ENCODE data around the gene TRAM1L1. TPM values are rescaled to one million over a fixed set of nuclear protein-coding genes. Genes with fewer than 3 reads are reported as not detected.

TRAM1L1 gene
- total RNA-seq, 2 experiments from 2014 or later, result not detected

DNA sequence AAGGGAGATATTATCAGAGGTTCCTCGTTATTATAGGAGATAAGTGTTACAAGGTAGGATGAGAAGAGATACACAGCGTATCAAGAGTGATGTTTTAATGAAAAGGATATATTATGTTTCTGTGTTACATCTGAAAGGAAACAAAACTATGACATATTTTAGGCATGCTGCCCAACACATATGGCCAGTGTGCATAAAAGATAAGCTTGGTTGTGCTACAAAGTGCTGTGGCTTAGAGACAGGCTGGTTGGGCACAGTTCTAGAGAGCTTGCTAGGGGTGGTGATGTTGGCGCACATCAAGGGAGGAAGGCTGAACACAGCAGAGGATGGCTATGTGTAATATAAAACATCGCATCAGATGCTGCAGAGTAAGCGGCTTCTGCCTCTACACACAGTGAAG is 42.4 kb downstream of the TRAM1L1 start:
- DNase-seq (ENCODE audit: low spot score), result no peak
- H3K27ac ChIP-seq (ENCODE audit: low read depth, low read length, poor library complexity, severe bottlenecking), result no peak overlapping the region
- BruUV-seq (replicated peaks), result no TSS peak
- intact Hi-C loops (cut with micrococcal nuclease; ENCODE audit: unreplicated experiment), result no loop called here
- no peaks in the 10 kb centered on the region for H3K79me2 ChIP-seq (ENCODE audit: insufficient read depth, low read depth, low read length)
- no peaks in the 10 kb centered on the region for H3K9me2 ChIP-seq (ENCODE audit: insufficient read depth, low read length)
- no peaks in the 10 kb centered on the region for H4K20me1 ChIP-seq (ENCODE audit: insufficient read depth, low read length)
- H3K36me3 ChIP-seq (ENCODE audit: insufficient read depth, low read length), result no peaks in the 10 kb centered on the region
- H3K4me3 ChIP-seq (ENCODE audit: low read depth, low read length, poor library complexity, severe bottlenecking), result no peak overlapping the region
- no peaks in the 10 kb centered on the region for H3K9me3 ChIP-seq (ENCODE audit: low read length)
- no peaks in the 10 kb centered on the region for H3K4me1 ChIP-seq (ENCODE audit: insufficient read depth, low read length, poor library complexity, severe bottlenecking)
- no peak overlapping the region for H3K4me2 ChIP-seq (ENCODE audit: low read length)
- no peak for TF ChIP-seq EZH2phosphoT487 (IDR thresholded peaks at IDR 0.05; ENCODE audit: borderline replicate concordance, low read depth, low read length)
- TF ChIP-seq, protein P1, sequence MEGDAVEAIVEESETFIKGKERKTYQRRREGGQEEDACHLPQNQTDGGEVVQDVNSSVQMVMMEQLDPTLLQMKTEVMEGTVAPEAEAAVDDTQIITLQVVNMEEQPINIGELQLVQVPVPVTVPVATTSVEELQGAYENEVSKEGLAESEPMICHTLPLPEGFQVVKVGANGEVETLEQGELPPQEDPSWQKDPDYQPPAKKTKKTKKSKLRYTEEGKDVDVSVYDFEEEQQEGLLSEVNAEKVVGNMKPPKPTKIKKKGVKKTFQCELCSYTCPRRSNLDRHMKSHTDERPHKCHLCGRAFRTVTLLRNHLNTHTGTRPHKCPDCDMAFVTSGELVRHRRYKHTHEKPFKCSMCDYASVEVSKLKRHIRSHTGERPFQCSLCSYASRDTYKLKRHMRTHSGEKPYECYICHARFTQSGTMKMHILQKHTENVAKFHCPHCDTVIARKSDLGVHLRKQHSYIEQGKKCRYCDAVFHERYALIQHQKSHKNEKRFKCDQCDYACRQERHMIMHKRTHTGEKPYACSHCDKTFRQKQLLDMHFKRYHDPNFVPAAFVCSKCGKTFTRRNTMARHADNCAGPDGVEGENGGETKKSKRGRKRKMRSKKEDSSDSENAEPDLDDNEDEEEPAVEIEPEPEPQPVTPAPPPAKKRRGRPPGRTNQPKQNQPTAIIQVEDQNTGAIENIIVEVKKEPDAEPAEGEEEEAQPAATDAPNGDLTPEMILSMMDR (conservative IDR thresholded peaks at IDR 0.05; ENCODE audit: low read length), result no peak
- ChIA-PET CTCF (ENCODE audit: unreplicated experiment) (no interaction called here), POLR2A (no interaction called here)
- H2AFZ ChIP-seq (ENCODE audit: low read length), result no peak overlapping the region

Data from OCI-LY7 (cell line).